ENCODE measurements around the gene FIGN. TPM values are rescaled to one million over a fixed set of nuclear protein-coding genes. Genes with fewer than 3 reads are reported as not detected.
A peak's percentile ranks its signal among the peaks of the same experiment; 100 is the strongest.

Gene FIGN
- total RNA-seq, 1 donor: 3.5 TPM

DNA sequence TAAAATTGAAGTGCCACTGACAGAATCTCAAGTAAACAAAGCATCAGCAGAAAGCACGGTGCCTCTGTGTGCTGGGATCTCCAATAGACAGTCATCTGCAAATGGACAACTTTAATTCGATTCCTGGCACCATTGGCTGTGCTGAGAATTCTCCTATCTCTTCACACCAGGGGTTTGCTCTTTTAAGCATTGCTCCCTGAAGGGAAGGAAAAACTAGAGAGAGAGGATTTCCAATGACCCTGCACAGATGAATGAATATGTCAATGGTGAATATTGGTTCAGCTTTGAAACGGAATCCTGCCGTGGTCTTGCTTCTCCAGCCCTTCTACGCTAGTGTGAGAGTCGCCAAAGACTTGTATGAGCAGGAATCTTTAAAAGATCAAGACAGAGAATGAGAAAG is 97.9 kb downstream of the FIGN start:
- no peak for TF ChIP-seq CTCF (IDR thresholded peaks at IDR 0.05; ENCODE audit: insufficient read depth, low read depth, low read length)

DNA sequence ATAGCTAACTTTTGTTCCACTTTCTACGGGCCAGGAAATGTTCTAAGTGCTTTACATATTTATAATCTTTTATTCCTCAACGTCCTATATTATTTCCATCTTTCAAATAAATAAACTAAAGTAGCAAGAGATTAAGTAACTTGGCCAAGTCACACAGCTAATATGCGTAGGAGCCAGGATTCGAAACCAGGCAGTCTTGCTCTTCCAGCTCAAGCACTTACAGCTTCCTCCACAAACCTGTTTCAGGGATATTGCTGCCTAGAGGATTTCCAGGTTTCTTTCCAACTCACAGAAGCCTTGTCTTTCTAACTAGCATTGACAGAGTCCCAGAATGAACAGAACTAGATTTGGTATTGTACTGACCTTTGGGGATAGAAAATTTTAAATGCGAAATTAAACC is 102.5 kb downstream of the FIGN start:
- no peak for DNase-seq (ENCODE audit: low read depth)
- no peak overlapping the region for H3K4me3 ChIP-seq (ENCODE audit: low read depth, low read length)
- TF ChIP-seq CTCF (IDR thresholded peaks at IDR 0.05; ENCODE audit: insufficient read depth, low read depth, low read length): no peak

More for the DNA sequence above, 97.9 kb downstream of the FIGN start:
- no peak for DNase-seq (ENCODE audit: low read depth)
- no peak overlapping the region for H3K4me3 ChIP-seq (ENCODE audit: low read depth, low read length)

DNA sequence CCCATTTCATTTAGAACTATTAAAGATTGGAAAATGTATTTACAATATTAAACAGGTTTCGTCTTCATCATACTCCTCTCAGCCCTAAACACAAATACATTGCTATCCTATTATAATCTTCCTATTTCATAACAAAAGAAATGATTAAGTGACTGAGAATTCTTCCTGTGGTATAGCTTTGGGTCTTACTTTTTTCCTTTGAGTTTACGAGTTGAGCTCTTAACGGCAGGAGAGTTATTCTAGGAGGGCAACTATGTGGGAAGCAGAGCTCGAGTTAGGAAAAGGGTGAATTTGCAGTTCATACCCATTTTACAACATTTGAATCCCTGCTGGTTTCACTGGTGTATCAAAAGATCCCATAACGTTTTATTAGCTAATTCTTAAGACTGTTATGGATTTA is 105.0 kb downstream of the FIGN start:
- TF ChIP-seq CTCF (IDR thresholded peaks at IDR 0.05; ENCODE audit: insufficient read depth, low read depth, low read length): no peak
- DNase-seq (ENCODE audit: low read depth): peak; percentile 52
- no peak overlapping the region for H3K4me3 ChIP-seq (ENCODE audit: low read depth, low read length)

DNA sequence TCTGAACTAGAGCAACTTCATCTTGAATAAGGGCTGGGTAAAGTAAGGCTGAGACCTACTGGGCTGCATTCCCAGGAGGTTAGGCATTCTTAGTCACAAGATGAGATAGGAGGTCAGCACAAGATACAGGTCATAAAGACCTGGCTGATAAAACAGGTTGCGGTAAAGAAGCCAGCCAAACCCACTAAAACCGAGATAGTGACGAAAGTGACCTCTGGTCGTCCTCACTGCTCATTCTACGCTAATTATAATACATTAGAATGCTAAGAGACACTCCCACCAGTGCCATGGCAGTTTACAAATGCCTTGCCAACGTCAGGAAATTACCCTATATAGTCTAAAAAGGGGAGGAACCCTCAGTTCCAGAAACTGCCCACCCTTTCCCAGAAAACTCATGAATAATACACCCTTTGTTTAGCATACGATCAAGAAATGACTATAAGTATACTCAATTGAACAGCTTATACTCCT is 109.1 kb downstream of the FIGN start:
- TF ChIP-seq CTCF (IDR thresholded peaks at IDR 0.05; ENCODE audit: insufficient read depth, low read depth, low read length): no peak
- H3K4me3 ChIP-seq (ENCODE audit: low read depth, low read length): no peak overlapping the region
- DNase-seq (ENCODE audit: low read depth): peak; percentile 75

DNA sequence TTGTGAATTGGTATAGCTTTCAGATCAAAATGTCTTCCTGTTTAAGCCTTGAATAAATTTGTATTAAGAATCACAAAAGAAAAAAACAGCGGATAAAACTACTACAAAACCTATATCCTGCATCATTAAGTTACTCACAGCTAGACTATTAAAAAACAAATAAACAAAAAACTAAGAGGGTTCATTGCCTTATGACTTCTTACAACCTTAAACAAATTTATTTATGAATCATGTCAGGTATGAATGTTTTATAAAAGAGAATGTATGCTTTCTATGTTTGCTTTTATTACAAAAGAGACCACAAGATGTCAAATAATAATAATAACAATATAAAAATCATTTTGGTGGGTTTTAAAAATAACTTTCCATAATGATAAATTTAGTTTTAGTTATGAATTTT is 109.6 kb downstream of the FIGN start:
- no peak overlapping the region for H3K4me3 ChIP-seq (ENCODE audit: low read depth, low read length)
- TF ChIP-seq CTCF (IDR thresholded peaks at IDR 0.05; ENCODE audit: insufficient read depth, low read depth, low read length): no peak
- peak; percentile 14 for DNase-seq (ENCODE audit: low read depth)

GRCh38 chr2:163625632-163626031 is 110.2 kb downstream of the FIGN start:
- no peak for DNase-seq (ENCODE audit: low read depth)
- TF ChIP-seq CTCF (IDR thresholded peaks at IDR 0.05; ENCODE audit: insufficient read depth, low read depth, low read length): no peak

DNA sequence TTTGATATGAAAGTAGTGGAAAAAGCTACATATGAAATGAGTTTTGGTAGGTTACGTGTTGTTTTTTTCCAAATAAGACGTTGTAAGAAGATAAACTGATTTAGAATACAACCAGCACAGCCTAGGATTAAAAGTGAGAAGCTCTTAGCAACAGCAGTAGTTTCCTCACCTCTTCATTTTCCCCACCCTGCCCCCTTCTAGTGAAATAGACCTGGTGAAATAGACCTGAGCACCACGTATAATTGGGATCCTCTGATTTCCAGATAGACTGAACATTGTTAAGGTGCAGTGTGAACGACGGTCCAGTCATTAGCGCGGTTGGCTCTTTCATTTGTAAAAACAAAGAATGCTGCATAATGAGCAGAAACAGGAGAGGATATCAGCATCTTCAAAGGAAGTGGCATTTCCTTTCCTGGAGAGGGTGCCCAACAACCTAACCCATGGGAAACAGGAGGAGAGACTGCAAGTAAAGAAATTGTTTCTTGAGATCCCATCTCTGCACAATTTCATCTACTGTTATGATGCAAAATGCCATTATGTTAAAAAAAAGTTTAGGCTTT is 114.3 kb downstream of the FIGN start:
- no peak for TF ChIP-seq CTCF (IDR thresholded peaks at IDR 0.05; ENCODE audit: insufficient read depth, low read depth, low read length)
- no peak for DNase-seq (ENCODE audit: low read depth)

More at GRCh38 chr2:163625632-163626031, 110.2 kb downstream of the FIGN start:
- H3K4me3 ChIP-seq (ENCODE audit: low read depth, low read length): no peak overlapping the region

More for the DNA sequence above, 114.3 kb downstream of the FIGN start:
- H3K4me3 ChIP-seq (ENCODE audit: low read depth, low read length): no peak overlapping the region

Measured in fibroblast of villous mesenchyme (primary cell).